HG03575 (cell line): Measurements from ENCODE around the gene PORCN.
"Not testable (repeated sequence)": the region's sequence is repeated elsewhere in the genome, so short reads cannot be mapped to it uniquely, and the experiment has no call there.

Experiments used
- ATAC-seq: cut with Tn5 transposase; IDR thresholded peaks from one replicate; pipeline ENCODE4 v1.9.1; 2021; ENCODE audit not compliant: unreplicated experiment, insufficient number of reproducible peaks, low FRiP score; ENCODE audit errors: extremely low read depth

Gene PORCN

DNA sequence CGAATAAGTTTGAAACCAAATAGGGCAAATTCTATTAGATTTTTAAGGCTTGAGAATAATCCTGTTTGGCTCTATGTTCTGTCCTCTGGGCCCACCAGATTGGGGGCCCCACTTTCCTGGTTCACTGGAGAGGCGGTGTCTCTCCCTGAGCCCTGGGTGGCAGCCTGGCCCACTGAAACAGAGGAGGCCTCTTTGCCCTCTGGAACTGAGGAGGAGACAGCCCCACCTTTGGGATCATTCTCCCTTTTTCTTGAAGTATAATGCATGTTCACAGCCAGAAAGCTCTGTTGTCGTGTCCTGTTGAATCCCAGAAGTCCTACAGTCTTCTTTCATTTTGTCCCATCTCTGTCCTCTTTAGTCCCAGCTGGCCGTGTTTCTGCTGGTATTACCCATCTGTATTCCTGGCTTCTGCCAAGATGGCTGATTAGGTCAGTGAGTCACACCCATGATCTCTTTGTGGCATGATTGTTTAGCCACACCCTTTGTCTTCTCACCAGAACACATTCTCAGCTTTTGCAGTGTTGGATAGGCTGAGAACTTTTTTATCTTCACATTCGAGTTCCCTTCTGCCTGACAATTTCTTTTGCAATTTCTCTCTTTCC is 22.7 kb downstream of the PORCN start:
- no peak for ATAC-seq

- ATAC-seq, result no peak
These were observed 23.4 kb downstream of the PORCN start for GRCh38 chrX:48532161-48532560.

GRCh38 chrX:48533165-48533564 is 24.4 kb downstream of the PORCN start:
- ATAC-seq, result no peak

DNA sequence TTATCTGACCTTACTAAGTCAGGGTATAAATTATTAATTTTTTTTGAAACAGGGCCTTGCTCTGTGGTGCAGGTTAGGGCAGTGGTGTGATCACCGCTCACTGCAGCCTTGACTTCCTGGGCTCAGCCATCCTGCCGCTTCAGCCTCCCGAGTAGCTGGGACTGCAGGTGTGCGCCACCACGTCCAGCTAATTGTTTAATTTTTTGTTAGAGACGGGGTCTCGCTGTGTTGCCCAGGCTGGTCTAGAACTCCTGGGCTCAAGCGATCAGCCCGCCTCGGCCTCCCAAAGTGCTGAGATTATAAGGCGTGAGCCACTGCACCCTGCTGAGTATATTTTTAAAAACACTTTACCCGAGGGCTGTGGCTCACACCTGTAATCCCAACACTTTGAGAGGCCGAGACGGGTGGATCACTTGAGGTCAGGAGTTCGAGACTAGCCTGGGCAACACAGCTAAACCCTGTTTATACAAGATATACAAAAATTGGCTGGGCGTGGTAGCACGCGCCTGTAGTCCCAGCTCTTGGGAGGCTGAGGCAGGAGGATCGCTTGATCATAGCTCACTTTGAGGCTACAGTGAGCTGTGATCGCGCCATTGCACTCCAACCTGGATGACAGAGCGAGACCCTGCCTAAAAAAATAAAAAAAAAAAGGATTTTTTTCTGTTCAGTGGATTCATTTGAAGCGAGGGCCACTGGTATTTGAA is 30.0 kb downstream of the PORCN start:
- no peak for ATAC-seq

GRCh38 chrX:48539345-48540027 is 30.7 kb downstream of the PORCN start, which contains the start of gene TBC1D25:
Gene TBC1D25, plus strand, starts transcription at chrX:48539714. Its CDS starts 84 bp downstream, at chrX:48539798.
- ATAC-seq, result peak; percentile 28

- ATAC-seq, result no peak
These were observed 31.2 kb downstream of the PORCN start for GRCh38 chrX:48540028-48540375.

DNA sequence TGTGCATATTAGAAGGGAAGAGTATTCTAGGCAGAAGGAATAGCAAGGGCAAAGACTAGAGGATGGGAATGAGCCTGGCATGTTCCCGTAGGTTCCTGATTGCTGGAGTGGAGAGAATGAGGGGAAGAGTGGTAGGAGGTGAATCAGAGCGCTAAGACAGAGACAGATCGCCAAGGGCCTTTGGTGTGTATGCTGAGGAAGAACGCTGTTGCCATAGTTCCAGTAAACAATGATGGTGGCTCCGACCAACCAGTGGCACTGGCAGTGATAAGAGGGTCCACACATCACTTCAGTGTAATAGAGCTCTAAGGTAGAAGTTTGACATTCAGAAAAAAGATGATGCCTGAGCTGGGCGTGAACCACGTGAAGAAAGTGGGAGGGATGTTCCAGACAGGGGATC is 31.7 kb downstream of the PORCN start:
- ATAC-seq, result no peak

- no peak for ATAC-seq
These were observed 32.5 kb downstream of the PORCN start for GRCh38 chrX:48541140-48541814.

DNA sequence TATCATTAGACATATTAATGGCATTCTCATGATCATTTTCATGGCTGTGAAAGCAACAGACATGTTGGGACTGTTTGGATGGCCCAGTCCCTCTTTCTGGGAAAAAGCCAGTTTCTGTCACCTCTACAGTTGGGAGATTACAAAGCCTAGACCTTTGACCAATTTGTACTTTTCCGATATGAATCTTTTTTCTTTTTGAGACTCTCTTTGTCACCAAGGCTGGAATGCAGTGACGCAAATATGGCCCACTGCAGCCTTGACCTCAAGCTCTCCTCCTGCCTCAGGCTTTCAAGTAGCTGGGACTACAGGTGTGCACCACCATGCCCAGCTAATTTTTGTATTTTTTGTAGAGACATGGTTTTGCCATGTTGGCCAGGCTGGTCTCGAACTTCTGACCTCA is 40.1 kb downstream of the PORCN start:
- no peak for ATAC-seq

GRCh38 chrX:48555731-48556325 is 47.0 kb downstream of the PORCN start:
- not testable (repeated sequence) for ATAC-seq

DNA sequence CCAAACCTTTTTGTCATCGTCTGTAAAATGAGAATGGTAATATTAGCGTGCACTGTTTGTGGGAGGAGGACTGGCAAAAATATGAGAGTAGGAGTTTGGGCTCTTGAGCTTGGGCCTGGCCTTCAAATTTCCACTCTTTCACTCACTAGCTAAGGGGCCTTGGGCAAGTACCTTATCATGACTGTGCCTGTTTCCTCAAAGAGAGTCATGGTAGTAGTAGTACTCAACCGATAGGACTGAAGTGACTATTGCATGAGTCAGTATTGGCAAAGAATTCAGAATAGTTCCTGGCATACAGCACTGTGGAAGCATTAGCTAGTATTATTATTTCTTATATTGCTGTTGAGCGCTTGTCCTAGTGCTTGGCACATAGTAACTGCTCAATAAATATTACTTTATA is 49.5 kb downstream of the PORCN start:
- ATAC-seq, result no peak

DNA sequence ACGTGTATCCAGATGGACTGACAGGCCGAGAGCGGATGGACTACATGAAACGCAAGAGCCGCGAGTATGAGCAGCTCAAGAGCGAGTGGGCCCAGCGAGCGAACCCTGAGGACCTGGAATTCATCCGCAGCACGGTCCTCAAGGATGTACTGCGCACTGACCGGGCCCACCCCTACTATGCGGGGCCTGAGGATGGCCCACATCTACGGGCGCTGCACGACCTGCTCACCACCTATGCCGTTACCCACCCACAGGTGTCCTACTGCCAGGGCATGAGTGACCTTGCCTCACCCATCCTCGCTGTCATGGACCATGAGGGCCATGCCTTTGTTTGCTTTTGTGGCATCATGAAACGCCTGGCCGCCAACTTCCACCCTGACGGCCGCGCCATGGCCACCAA is 50.8 kb downstream of the PORCN start:
- ATAC-seq, result no peak

DNA sequence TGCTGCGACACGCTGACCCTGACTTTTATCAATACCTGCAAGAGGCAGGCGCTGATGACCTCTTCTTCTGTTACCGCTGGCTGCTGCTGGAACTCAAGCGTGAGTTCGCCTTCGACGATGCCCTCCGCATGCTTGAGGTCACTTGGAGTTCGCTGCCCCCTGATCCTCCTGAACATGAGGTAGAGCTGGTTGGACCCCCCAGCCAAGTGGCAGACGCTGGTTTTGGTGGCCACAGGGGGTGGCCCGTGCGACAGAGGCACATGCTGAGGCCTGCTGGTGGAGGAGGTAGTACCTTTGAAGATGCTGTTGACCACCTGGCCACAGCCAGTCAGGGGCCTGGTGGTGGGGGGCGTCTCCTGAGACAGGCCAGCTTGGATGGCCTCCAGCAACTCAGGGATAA is 51.3 kb downstream of the PORCN start:
- ATAC-seq, result no peak

DNA sequence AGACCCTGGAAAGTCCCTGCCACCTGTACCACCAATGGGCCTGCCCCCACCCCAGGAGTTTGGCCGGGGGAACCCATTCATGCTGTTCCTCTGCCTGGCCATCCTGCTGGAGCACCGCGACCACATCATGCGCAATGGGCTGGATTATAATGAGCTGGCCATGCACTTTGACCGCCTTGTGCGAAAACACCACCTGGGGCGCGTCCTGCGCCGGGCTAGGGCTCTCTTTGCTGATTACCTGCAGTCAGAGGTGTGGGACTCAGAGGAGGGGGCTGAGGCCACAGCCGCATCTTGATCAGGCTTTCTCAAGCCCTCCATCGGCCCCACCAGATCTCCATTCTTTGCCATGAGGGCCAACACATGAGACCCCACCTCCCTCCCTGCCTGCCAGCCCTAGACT is 51.9 kb downstream of the PORCN start:
- ATAC-seq, result no peak

DNA sequence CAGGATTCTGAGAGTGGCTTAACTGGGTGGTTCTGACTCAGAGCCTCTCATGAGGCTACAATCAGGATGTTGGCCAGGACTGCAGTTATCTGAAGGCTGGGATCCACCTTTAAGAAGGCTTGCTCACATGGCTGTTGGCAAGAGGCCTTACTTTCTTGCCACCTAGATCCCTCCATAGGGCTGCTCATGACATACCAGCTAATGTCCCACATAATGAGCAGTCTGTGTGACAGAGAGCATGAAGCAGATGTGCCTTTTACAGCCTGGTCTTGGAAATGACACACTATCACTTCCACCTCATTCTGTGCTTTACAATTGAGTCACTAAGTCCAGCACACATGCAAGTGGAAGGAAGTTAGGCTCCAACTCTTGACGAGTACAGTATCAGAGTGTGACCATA is 61.2 kb downstream of the PORCN start:
- ATAC-seq, result no peak
